Subcutaneous adipose tissue (tissue), 4 donors: ENCODE measurements around the gene RNU6-7. TPM values are rescaled to one million over a fixed set of nuclear protein-coding genes. Genes with fewer than 3 reads are reported as not detected.

Experiments used
- total RNA-seq, 4 donors: library from RNA; depleted of rRNA; stranded (reverse); fragments of >200 nt; gene quantifications; one replicate each; pipeline ENCODE4 v1.1.0, GENCODE V29; 2016
- TF ChIP-seq, protein P1 (sequence below): fragments of 450-650 bp; IDR thresholded peaks from one replicate; pipeline ENCODE4 v1.5.1; 2016; ENCODE audit warnings: low read depth, mild to moderate bottlenecking, control low read depth, antibody characterized with exemption, moderate library complexity

RNU6-7 gene
- total RNA-seq, 4 donors from 2014 or later = not detected

DNA sequence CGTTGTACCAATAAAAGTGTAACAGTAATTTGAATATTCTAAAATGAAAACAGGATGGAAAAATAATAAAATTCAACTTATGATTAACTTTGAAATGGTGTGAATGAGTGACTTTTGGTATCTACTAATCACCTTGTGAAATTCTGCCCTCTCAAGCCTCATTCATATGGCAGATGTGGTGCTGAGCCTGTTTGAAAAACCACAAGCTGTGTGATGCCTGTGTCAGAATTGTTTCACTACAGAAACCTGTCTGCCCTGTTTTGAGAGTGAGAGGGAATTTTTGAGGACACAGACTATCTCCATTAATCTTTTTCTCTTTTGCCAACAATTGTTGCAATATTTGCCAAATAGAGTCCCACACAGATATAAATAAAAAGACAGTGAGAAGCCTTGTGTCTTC, 3.9 kb upstream of the RNU6-7 start:
- TF ChIP-seq, protein P1, sequence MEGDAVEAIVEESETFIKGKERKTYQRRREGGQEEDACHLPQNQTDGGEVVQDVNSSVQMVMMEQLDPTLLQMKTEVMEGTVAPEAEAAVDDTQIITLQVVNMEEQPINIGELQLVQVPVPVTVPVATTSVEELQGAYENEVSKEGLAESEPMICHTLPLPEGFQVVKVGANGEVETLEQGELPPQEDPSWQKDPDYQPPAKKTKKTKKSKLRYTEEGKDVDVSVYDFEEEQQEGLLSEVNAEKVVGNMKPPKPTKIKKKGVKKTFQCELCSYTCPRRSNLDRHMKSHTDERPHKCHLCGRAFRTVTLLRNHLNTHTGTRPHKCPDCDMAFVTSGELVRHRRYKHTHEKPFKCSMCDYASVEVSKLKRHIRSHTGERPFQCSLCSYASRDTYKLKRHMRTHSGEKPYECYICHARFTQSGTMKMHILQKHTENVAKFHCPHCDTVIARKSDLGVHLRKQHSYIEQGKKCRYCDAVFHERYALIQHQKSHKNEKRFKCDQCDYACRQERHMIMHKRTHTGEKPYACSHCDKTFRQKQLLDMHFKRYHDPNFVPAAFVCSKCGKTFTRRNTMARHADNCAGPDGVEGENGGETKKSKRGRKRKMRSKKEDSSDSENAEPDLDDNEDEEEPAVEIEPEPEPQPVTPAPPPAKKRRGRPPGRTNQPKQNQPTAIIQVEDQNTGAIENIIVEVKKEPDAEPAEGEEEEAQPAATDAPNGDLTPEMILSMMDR = no peak

DNA sequence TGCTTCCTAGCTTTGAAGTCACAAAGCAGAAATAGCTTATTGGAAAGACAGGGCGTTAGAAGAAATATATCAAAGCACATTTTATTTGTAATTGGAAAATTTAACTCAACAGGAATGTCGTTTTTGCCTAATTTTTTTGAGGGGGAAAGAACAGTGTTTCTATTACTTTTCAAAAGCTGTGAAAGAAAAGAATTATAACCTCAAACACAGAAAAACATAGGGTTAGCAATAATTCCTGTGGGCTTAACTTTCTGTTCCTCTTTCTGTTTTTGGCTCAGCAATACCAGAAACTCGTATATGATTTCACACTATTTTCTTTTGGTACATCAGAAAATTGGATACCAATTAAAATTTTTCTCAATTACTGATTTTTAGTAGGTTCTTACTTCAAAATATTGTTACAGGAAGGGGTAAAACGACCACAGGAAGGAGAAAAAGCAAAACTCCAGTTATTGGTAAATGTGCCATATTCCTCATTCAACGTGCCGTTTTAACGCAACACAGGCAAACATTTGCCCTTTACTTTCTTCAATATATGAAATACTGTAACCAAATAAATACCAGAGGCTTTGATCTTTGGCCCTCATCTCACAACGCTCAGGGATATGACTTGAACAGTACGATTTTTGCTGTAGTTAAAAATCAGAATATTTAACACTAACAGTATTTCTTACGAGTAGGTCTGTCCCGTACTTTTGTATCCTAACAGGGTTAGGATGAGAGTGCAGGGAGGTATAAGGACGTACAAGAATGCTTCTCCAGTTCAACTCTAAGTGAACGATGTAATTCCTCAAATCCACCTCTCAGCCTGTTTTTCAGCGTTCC, 1.3 kb upstream of the RNU6-7 start:
- TF ChIP-seq, protein P1 = no peak

DNA sequence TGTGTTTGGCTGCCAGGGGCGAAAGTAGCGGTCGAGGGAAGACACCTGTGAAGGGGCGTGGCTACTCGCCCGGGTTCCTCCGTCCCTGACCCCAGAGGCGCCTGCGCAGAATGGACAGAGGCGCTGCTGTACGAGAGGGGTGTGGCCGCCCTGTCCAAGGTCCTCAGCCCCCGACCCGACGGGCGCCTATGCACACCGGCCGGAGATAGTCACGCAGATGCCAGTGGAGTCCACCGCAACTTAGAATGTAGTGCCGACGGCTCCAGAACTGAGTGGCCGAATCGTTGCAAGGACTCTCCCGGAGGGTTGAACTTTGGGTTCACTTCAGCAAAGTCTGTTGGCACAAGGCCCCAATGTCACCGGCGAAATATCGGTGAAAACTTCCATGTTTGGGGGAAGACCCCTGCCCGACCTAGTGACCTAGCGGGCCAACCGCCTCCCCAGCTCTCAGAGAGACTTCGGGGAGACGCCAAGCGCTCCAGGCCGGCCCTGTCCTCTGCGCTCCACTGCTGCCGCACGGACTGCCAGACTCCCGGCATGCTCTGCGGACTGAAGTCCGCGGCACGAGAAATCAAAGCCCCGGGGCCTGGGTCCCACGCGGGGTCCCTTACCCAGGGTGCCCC, 541 bp upstream of the RNU6-7 start:
- TF ChIP-seq, protein P1 = no peak

DNA sequence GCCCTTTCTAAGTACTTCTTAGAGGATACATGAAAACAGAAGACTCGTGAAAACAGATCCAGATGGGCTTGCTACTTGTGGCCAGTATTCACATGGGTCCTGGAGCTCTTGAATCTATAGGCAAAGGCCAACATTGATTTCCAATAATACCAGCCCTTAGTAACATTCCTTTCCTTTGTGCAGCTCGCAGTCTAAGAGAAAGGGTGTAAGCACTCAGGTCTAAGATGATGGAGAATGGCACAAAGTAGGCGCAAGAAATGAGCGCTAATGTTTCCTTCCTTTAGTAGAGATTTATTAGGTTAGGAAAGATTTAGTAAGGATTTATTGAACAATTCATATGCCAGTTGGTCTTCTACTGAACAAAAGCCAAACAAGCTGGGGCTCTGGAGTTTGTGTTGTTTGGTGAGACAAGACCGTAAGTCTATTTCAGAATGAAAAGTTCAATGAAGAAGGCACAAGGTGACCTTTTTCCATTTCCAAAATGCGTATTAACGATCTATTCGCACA, 699 bp downstream of the RNU6-7 start:
- TF ChIP-seq, protein P1 = no peak

DNA sequence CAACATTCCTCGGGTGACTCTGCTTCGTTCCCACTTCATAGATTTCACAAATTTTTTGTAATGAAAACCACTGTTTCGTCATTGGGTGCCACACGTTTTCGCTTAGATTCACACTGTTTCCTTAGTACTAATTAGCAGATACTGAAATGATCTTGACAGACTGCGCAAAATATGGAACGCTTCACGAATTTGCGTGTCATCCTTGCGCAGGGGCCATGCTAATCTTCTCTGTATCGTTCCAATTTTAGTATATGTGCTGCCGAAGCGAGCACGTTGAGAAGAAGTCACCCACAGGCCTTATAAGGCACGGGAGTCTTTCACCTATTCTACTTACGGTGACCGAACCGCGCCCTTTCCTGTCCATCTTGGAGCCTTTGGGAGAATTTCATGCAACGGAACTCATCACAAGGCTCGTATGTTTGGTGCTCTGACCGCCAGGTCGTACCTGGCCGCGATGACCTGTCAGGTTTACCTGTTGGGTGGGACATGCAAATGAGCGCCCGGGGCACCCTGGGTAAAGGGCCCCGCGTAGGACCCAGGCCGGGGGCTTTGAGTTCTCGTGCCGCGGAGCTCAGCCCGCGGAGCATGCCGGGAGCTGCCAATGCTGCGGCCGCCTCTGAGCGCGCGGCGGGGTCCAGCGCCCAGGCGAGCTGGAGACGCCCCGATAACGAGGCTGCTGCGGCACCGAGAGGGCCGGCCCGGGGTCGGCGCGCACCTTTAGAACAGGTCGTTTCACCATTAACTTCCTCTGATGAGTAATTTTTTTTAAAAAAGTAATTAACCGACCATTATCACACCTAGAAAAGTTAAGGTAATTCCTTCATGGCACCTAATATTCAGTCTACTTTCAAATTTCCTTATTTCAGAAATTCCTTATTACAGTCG, 1.4 kb downstream of the RNU6-7 start, which contains the start of gene RNU6-8:
RNU6-8 (minus strand) TSS at position 272 of the 885 bp plus-strand sequence.
- TF ChIP-seq, protein P1 = no peak

DNA sequence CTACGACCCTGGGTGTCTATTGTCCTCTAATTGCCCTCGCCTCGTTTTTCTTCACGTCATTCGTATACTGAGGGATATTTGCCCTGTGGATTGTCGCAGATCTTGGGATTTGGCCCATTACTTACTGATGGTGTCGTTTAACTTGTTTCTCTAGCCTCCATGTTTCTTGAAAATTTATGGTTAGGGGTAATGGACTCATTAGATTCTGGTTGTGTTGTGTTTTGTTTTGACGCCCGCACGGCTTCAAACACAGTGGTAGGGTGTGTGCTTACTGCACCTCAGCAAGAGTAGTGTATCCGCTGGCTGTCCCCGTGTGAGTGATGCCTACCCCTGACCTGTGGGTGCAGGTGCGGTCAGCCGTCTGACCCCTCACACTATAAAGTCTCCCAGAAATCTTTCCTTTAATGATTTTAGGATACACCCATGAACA, 2.1 kb downstream of the RNU6-7 start:
- TF ChIP-seq, protein P1 = no peak
